Germinal center (tissue), 1 donor: ENCODE measurements around the gene NME9.
"Not testable (repeated sequence)": the region's sequence is repeated elsewhere in the genome, so short reads cannot be mapped to it uniquely, and the experiment has no call there.

Experiments
- DNase-seq: peaks from one replicate; pipeline ENCODE4 v3.0.0; 2012; ENCODE audit warnings: mixed read lengths, low spot score

Gene NME9

GRCh38 chr3:138329127-138329983 lies at the start of gene NME9:
Gene NME9, minus strand, starts transcription at chr3:138329851. Its CDS starts 516 bp downstream, at chr3:138329335.
- DNase-seq, result peak; percentile 88

- DNase-seq, result no peak
Observed at GRCh38 chr3:138378990-138379389, 49.3 kb upstream of the NME9 start.

GRCh38 chr3:138378331-138378730 lies 48.7 kb upstream of the NME9 start:
- DNase-seq, result no peak

GRCh38 chr3:138377804-138378203 lies 48.2 kb upstream of the NME9 start:
- no peak for DNase-seq

- not testable (repeated sequence) for DNase-seq
Observed at GRCh38 chr3:138377212-138377611, 47.6 kb upstream of the NME9 start.

GRCh38 chr3:138376663-138377062 lies 47.0 kb upstream of the NME9 start:
- no peak for DNase-seq

GRCh38 chr3:138375447-138375846 lies 45.8 kb upstream of the NME9 start:
- DNase-seq, result no peak

- no peak for DNase-seq
Observed at GRCh38 chr3:138374573-138375134, 45.0 kb upstream of the NME9 start.

GRCh38 chr3:138373736-138374094 lies 44.1 kb upstream of the NME9 start:
- DNase-seq, result no peak

GRCh38 chr3:138373087-138373735 lies 43.6 kb upstream of the NME9 start:
- DNase-seq, result no peak

- peak; percentile 67 for DNase-seq
Observed at GRCh38 chr3:138371070-138371965, 41.7 kb upstream of the NME9 start.

- DNase-seq, result no peak
Observed at GRCh38 chr3:138370321-138370720, 40.7 kb upstream of the NME9 start.

GRCh38 chr3:138369151-138369900 lies 39.7 kb upstream of the NME9 start:
- no peak for DNase-seq

GRCh38 chr3:138367911-138368310 lies 38.3 kb upstream of the NME9 start:
- DNase-seq, result peak; percentile 49

- no peak for DNase-seq
Observed at GRCh38 chr3:138367326-138367850, 37.7 kb upstream of the NME9 start.

GRCh38 chr3:138366006-138366759 lies 36.5 kb upstream of the NME9 start:
- no peak for DNase-seq

- no peak for DNase-seq
Observed at GRCh38 chr3:138365253-138365555, 35.6 kb upstream of the NME9 start.

GRCh38 chr3:138364356-138365252 lies 35.0 kb upstream of the NME9 start:
- no peak for DNase-seq

- no peak for DNase-seq
Observed at GRCh38 chr3:138363322-138363721, 33.7 kb upstream of the NME9 start.

- no peak for DNase-seq
Observed at GRCh38 chr3:138362538-138362937, 32.9 kb upstream of the NME9 start.
